PC-3 (cell line): Measurements from ENCODE around the gene FN1. TPM values are rescaled to one million over a fixed set of nuclear protein-coding genes. Genes with fewer than 3 reads are reported as not detected.

ENCODE experiments used
- ATAC-seq: fragments of 200-7000 bp; cut with Tn5 transposase; 2 replicates; pipeline ENCODE4 v1.9.1; 2020; ENCODE audit warnings: mild to moderate bottlenecking, moderate library complexity
- BruUV-seq: library from RNA; stranded (reverse); fragments of 400-500 nt; replicated peaks from 2 replicates; lab custom pipeline; 2021; lab: Mats Ljungman, UMichigan
- CTCF ChIA-PET: fragments of 300-600 bp; sonication (Branson Sonifier 250); formaldehyde crosslinking; loops from one replicate; lab custom pipeline; 2022; ENCODE audit warnings: antibody characterized with exemption; lab: Charles Lee
- POLR2A ChIA-PET: fragments of 300-600 bp; sonication (Branson Sonifier 250); formaldehyde crosslinking; loops from one replicate; lab custom pipeline; 2022; ENCODE audit warnings: antibody characterized with exemption; ENCODE audit not compliant: unreplicated experiment; lab: Charles Lee
- DNase-seq: peaks from one replicate; pipeline ENCODE4 v3.0.0-alpha.2; 2015
- H2AFZ ChIP-seq: fragments of 300-600 bp; sonication (generic); 2 replicates; pipeline ENCODE4 v1.6.0; 2016; ENCODE audit warnings: antibody characterized with exemption, low read length
- H3F3A ChIP-seq: fragments of 300-600 bp; sonication (generic); one replicate; pipeline ENCODE4 v1.6.0; 2017; ENCODE audit warnings: antibody characterized with exemption, low read length, control low read depth, mild to moderate bottlenecking; ENCODE audit not compliant: unreplicated experiment
- H3K27ac ChIP-seq: fragments of 300-600 bp; sonication (generic); 2 replicates; pipeline ENCODE4 v1.5.1; 2016; ENCODE audit warnings: mild to moderate bottlenecking, low read length
- H3K27me3 ChIP-seq: fragments of 300-600 bp; sonication (generic); 2 replicates; pipeline ENCODE4 v1.6.1; 2016; ENCODE audit warnings: low read length, mixed read lengths
- H3K36me3 ChIP-seq: fragments of 300-600 bp; sonication (generic); 2 replicates; pipeline ENCODE4 v1.6.1; 2016; ENCODE audit warnings: low read depth, mixed run types, low read length, mixed read lengths
- H3K4me1 ChIP-seq: fragments of 300-600 bp; sonication (generic); 2 replicates; pipeline ENCODE4 v1.5.1; 2016; ENCODE audit warnings: low read length; ENCODE audit not compliant: insufficient read depth
- H3K4me2 ChIP-seq: fragments of 300-600 bp; sonication (generic); 2 replicates; pipeline ENCODE4 v1.6.0; 2016; ENCODE audit warnings: low read length
- H3K4me3 ChIP-seq: fragments of 300-600 bp; sonication (generic); 2 replicates; pipeline ENCODE4 v1.5.1; 2016; ENCODE audit warnings: mild to moderate bottlenecking, low read length, mixed read lengths
- H3K79me2 ChIP-seq: fragments of 300-600 bp; sonication (generic); 2 replicates; pipeline ENCODE4 v1.6.1; 2017; ENCODE audit warnings: low read length, mixed read lengths
- H3K9ac ChIP-seq: fragments of 300-600 bp; sonication (generic); 2 replicates; pipeline ENCODE4 v1.6.0; 2016; ENCODE audit warnings: mild to moderate bottlenecking, low read length
- H3K9me2 ChIP-seq: fragments of 300-600 bp; sonication (generic); replicated peaks from 2 replicates; pipeline ENCODE4 v1.6.1; 2016; ENCODE audit warnings: mixed run types, low read length, mixed read lengths
- H3K9me3 ChIP-seq: fragments of 300-600 bp; sonication (generic); 2 replicates; pipeline ENCODE4 v1.6.1; 2016; ENCODE audit warnings: low read length, mixed read lengths
- H4K20me1 ChIP-seq: fragments of 300-600 bp; sonication (generic); 2 replicates; pipeline ENCODE4 v1.6.1; 2016; ENCODE audit warnings: low read length, mixed read lengths
- CTCF ChIP-seq: fragments of 300-600 bp; sonication (generic); conservative IDR thresholded peaks from 2 replicates; pipeline ENCODE4 v1.5.1; 2017; ENCODE audit warnings: antibody characterized with exemption, low read depth, mild to moderate bottlenecking, low read length
- EZH2 ChIP-seq: fragments of 300-600 bp; sonication (generic); IDR thresholded peaks from one replicate; pipeline ENCODE4 v1.6.1; 2017; ENCODE audit warnings: antibody characterized with exemption, mild to moderate bottlenecking, low read length; ENCODE audit not compliant: unreplicated experiment
- EZH2phosphoT487 ChIP-seq: fragments of 300-600 bp; sonication (generic); IDR thresholded peaks from 2 replicates; pipeline ENCODE4 v1.6.1; 2018; ENCODE audit warnings: mild to moderate bottlenecking, antibody characterized with exemption, low read length, borderline replicate concordance
- intact Hi-C: fragments of 100-400 bp; cut with micrococcal nuclease; formaldehyde crosslinking; loops from 2 replicates; pipeline ENCODE4 v1.9.0; 2023
- total RNA-seq: library from RNA; depleted of rRNA; stranded (reverse); fragments of >200 nt; gene quantifications from 2 replicates; pipeline ENCODE4 v1.2.3, GENCODE V29; 2014

FN1 gene
- total RNA-seq, 1 experiment from 2014 or later = 220 TPM

GRCh38 chr2:215396595-215397313, 39.1 kb downstream of the FN1 start:
- Histone ChIP-seq H3K36me3 (peaks cover 54% of the 10 kb centered on the region; the same call in 1 of the 2 replicates), H3K27me3 (no peaks in the 10 kb centered on the region), H2AFZ (no peak overlapping the region), H3K4me3 (no peak overlapping the region), H3K4me2 (no peak overlapping the region), H4K20me1 (no peaks in the 10 kb centered on the region), H3K27ac (no peak overlapping the region), H3K9ac (no peak overlapping the region), H3K9me2 (no peaks in the 10 kb centered on the region), H3K9me3 (no peaks in the 10 kb centered on the region), H3F3A (no peaks in the 10 kb centered on the region), H3K79me2 (no peaks in the 10 kb centered on the region), H3K4me1 (peaks cover 3% of the 10 kb centered on the region)
- CTCF ChIA-PET = interaction anchor here (0.5 kb wide), 1 partner anchor 33 kb away, joined by 3 read pairs; no protein-coding TSS in a partner anchor
- POLR2A ChIA-PET = no interaction called here
- intact Hi-C loops = no loop called here
- TF ChIP-seq CTCF (no peak), EZH2phosphoT487 (no peak), EZH2 (no peak)
- DNase-seq (peak; percentile 34), ATAC-seq (no peak)
- BruUV-seq = no TSS peak

GRCh38 chr2:215395687-215396460, 40.0 kb downstream of the FN1 start:
- H3K9me2 ChIP-seq = no peaks in the 10 kb centered on the region
- H3F3A ChIP-seq = no peaks in the 10 kb centered on the region
- no peak for ATAC-seq
- H3K36me3 ChIP-seq = peaks cover 62% of the 10 kb centered on the region
- H3K4me2 ChIP-seq = no peak overlapping the region
- no peaks in the 10 kb centered on the region for H3K27me3 ChIP-seq
- H4K20me1 ChIP-seq = no peaks in the 10 kb centered on the region
- no TSS peak for BruUV-seq
- TF ChIP-seq EZH2 (no peak), EZH2phosphoT487 (no peak), CTCF (no peak)
- no peaks in the 10 kb centered on the region for H3K9me3 ChIP-seq
- no peak for DNase-seq
- H3K27ac ChIP-seq = no peak overlapping the region
- intact Hi-C loops = no loop called here
- no peak overlapping the region for H2AFZ ChIP-seq
- no peak overlapping the region for H3K4me3 ChIP-seq
- no peak overlapping the region for H3K9ac ChIP-seq
- H3K79me2 ChIP-seq = no peaks in the 10 kb centered on the region
- ChIA-PET CTCF (interaction anchor here (0.5 kb wide), 1 partner anchor 32 kb away, joined by 3 read pairs; no protein-coding TSS in a partner anchor), POLR2A (interaction anchor here (0.5 kb wide), 1 partner anchor 308 kb away, joined by 3 read pairs; no protein-coding TSS in a partner anchor)
- H3K4me1 ChIP-seq = no peaks in the 10 kb centered on the region
